GM21390 (cell line): ENCODE data around the gene FAM135A.
"Not testable (repeated sequence)": the region's sequence is repeated elsewhere in the genome, so short reads cannot be mapped to it uniquely, and the experiment has no call there.

Experiments used
- ATAC-seq: cut with Tn5 transposase; IDR thresholded peaks from one replicate; pipeline ENCODE4 v1.9.1; 2021; ENCODE audit not compliant: unreplicated experiment

Gene FAM135A

DNA sequence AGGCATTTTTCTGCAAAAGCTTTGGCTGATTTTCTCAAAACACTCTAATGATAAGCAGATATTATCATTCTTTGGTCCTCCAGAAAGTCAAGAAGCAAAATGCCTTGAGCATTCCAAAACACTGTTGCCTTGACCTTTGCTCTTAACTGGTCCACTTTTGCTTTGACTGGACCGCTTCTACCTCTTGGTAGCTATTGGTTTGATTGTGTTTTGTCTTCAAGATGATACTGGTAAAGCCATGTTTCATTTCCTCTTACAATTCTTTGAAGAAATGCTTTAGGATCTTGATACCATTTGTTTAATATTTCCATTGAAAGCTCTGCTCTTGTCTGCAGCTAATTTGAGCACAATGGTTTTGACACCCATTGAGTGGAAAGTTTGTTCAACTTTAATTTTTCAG is 117.8 kb downstream of the FAM135A start:
- no peak for ATAC-seq

DNA sequence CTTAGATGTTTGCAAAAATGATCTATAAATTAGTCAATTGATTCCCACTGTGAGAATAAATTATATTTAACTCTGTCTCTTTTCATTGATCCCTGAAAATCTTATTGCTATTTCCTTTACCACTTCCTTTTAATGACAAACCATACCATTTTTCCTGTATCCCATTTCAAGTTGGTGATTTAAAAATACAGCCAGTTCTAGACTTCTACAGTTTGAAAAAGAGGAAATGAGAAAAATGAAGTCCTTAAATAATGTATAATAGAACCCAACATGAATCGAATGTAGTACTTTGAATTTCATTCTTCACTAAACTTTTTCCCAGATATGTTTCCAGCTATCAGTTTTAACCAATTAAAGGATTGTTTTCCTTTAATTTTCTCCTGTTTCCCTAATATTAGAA is 124.0 kb downstream of the FAM135A start:
- ATAC-seq = no peak

DNA sequence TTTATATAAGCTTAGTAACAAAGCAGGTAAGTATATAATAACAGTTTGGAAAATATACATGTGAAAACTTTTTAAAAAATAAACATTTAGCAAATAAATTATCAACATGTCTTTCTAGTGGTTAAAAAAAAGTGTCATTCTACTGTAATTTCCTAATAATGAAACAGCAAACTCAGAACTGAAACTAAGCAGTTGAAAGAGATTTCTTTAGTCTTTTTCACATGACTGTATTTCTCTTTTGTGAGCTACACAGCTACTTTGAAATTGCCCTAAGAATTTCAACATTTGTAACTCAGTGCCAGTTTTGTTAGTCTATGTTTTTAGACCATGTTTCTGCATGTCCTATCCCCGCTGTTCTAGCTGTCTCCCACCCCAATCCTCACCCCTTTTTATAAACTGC is 125.1 kb downstream of the FAM135A start:
- ATAC-seq = peak; percentile 80

DNA sequence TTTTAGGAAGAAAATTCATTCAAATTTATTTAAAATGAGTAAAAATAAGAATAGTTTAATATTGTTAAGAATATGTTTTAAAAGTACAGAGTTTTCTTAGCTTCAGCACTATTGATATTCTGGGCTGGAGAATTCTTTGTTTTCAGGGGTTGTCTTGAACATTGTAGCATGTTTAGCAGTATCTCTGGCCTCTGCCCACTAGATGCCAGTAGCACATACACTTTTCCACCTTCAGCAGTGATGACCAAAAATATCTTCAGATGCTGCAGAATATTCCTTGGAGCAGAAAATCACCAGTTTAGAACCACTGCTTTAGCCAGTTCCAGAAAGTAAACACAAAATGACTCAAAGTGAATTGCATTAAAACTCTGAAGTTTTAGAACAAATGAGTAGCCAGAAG is 134.0 kb downstream of the FAM135A start:
- no peak for ATAC-seq

DNA sequence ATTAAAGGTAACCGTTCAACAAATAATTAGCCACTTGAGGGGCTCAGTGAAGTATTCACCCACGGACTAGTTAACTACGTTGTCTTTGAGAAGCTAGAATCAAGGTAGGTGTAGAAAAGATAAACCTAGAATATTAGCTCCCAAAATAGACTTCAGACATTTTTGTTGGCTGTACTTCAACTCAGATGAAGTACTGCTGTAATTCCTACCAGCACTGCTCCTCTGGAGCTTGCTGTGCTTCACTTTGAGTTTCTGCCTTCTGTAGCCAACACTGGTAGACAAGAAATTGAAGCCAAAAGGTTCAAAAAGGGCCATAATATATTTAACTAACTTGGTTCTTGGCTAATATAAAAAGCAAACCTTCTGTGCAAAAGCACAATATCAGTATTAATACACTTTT is 134.6 kb downstream of the FAM135A start:
- ATAC-seq = no peak

DNA sequence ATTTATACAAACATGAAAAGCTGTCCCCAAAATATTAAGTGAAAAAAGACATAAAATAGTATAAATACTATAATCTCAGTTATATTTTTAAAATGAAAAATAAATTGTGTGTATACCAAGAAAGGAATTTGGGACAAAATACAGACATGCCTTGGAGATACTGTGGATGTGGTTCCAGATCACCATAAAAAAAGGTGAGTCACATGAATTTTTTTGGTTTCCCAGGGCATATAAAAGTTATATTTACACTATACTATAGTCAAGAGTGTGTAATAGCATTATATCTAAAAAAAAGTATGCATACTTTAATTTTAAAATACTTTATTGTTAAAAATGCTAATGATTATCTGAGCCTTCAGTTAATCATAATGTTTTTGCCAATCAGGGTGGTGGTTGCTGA is 136.0 kb downstream of the FAM135A start:
- no peak for ATAC-seq

DNA sequence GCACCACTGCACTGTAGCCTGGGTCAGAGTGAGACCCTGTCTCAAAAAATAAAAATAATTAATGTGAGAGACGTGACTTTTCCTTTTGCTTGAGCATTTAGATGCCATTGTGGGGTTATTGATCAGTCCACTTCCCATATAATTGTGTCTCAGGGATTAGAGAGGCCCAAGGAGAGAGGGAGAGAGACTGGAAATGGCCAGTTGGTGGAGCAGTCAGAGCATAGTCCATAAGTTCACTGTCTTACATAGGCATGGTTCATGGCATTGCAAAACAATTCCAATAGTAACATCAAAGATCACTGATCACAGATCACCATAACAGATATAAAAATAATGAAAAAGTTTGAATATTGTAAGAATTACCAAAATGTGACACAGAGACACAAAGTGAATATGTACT is 138.3 kb downstream of the FAM135A start:
- no peak for ATAC-seq

DNA sequence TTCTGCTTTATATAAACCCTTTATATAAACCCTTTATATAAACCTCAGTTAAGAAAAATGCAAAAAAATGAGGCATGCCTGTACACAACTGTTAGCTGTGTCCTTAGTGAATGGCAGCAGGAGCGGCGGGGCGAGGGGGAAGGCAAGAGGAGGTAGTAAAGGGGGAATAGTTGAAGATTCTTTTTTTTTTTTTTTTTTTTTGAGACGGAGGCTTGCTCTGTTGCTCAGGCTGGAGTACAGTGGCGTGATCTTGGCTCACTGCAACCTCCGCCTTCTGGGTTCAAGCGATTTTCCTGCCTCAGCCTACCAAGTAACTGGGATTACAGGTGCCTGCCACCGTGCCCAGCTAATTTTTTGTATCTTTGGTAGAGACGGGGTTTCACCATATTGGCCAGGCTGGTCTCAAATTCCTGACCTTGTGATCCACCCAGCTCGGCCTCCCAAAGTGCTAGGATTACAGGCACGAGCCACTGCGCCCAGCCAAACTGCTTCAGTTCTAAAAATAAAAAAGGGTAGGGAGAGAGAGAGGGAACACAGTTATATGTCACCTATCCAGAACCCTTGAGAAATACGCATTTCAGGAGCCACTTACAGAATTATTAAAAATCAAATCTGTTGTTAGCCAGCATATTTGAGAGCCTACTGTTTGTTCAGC is 139.1 kb downstream of the FAM135A start:
- ATAC-seq = not testable (repeated sequence)

DNA sequence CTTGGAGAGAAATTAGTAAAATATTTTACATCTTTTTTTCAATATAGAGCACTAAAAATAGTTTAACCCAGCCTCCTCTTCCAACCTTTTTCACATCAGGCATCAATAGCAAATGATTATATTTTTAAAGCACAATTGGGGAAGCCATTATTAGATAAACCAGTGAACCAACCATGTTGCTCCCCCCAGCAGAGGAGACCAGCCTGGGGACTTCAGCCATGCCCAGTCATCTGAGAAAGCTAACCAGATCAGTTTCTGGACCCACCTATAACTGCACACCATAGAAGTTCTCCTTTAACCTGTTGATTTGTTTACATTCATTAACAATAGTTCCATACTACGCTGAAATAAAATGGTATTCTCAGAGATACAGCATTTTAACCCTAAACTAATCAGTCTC is 139.7 kb downstream of the FAM135A start:
- no peak for ATAC-seq

DNA sequence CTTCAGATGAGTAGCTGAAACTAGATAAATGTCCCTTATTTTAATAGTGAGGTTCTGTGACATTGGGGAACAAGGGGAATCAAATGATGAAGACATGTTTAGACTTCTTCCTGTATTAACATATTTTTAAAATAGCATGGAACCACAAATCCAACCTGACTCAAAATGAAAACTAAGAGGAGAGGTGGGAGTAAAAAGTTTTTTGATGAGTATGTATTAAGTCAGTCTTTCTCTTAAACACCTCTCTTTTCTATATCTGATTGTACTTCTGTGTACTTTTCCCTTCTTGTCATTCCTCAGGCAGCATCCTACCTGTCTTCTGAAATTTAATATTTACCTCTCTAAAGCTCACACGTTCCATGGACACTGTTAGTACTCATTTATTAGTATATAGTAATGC is 144.7 kb downstream of the FAM135A start:
- no peak for ATAC-seq

DNA sequence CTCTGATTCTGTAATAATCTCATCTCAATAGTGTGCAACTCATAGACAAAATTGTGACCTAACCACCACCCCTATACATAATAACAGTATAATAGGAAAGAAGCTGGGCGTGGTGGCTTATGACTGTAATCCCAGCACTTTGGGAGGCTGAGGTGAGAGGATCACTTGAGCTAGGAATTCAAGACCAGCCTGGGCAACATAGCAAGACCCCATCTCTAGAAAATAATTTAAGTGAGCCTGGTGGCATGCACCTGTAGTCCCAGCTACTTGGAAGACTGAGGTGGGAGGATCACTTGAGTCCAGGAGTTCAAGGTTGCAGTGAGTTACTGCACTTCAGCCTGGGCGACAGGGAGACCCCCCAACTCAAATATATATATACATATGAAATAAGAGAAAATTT is 149.1 kb downstream of the FAM135A start:
- ATAC-seq = not testable (repeated sequence)

DNA sequence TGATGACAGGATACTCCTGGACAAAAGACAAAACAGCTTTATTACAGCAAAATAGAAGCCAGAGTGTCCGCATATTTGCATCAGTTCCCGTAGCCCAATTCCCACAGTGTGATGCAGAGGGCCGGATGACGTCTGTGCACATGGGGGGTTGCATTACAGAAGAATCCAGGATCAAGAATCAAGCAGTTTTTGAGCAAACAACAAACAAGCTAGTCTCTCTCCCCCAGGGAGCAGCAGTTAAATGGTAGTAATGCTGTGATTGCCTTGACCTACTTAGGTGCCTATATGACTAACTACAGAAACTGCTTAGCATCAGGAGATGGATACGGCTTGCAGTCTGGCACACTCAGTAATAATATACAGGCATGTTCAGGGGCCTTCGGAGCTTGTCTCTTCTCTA is 150.2 kb downstream of the FAM135A start:
- ATAC-seq = no peak

DNA sequence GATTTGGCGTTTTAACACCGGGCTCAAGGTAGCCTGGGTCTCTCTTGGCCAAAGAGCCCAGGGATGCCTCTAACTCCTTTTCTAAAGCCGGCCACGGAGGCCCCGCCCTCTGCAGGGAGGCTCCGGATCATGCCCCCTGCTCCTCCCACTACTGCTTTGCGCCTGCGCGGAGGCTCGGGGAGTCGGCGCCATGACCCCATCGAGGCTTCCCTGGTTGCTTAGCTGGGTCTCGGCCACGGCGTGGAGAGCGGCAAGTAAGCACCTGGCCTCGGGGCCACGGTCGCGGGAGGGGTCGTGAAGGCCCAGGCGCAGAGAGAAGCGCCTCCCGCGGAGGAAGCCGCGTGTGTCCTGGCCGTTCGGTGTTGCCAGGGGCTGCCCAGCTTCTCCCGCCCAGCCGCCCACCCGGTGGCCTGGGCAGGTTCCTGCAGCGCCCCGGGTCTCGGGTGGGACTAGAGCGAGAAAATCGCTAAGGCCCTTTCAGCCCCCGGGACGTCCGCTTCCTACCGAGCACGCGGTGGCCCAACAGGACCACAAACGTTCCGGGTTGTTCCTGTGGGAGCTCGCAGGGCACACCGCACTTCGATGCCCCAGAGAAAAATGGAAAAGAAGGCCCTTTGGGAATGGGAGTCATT is 153.6 kb downstream of the FAM135A start, which contains the start of gene SDHAF4:
SDHAF4 (plus strand) TSS at position 180 of the 632 bp plus-strand sequence; CDS start at position 191, 11 bp downstream.
- ATAC-seq = peak; percentile 99

DNA sequence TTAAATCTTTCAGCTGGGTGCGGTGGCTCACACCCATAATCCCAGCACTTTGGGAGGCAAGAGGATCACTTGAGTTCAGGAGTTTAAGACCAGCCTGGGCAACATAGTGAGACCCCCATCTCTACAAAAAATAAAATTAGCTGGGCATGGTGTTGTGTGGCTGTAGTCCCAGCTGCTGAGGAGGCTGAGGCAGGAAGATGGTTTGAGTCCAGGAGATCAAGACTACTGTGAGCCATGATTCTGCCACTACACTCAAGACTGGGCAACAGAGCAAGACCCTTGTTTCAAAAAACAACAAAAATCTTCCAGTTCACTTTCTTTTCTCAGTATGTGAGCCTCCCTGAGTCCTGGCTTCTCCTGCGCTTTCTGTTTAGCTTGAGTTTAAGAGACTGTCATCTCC is 161.3 kb downstream of the FAM135A start:
- no peak for ATAC-seq

DNA sequence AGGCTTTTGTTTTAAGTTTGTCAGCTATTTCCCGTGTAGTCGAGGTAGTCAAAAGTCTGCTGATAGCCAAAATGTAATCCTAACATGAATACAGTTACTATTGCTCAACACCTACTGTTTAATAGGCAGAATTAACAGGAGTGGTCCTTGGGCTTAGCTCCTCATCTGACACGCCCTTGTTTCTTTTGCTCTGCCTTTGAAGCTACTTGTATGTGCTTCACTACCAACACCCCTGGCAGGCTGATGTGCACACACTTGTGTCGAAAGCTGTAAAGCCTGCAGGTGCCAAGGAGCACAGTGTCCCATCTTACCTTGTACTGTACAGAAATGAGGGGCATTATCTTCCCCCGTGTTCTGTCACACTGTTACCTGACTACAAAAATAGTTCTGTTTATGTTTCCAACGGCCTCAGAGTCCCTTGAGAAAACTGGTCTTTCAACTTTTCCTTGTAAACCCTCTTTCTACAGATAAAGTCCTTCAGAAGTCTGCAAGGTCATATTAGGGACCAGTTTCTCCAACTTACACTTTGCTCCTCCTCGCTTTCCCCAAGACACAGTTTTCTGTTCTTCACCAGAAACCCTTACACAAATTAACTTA is 162.7 kb downstream of the FAM135A start:
- no peak for ATAC-seq

DNA sequence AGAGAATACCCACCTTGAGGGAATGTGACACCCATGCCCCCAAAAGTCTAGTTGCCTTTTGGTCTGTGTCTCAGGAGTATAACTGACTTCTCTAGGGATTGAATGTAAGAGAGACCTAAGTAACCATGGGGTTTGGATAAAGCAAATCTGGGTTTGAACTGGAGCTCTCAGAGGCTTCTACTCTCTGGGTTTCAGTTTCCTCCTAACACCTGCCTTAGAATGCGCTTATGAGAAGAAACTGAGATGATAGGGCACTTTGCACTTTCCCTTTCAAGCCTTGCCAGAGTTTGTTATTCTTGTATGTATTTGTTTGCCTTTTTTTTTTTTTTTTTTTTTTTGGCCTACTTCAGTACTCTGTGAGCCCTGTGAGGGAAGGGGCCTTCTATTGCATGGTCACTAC is 172.8 kb downstream of the FAM135A start:
- peak; percentile 98 for ATAC-seq

DNA sequence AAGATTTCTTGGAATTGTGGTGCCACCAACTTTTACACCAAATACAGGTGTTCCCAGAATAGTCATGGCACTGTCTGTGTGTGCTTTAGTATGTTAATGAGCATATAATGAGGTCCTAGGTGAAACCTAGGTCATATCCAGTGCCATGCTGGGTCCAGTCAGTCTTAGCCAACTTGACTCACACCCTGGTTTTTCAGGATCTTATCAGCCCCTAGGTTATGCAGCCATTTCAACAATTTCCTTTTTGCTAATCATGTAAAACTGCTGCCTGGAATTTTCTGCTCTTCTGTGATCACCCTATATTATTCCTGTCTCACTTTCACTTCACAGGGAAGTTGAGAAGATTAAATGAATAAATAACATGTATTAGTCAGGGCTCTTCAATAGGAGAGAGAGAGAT is 177.1 kb downstream of the FAM135A start:
- ATAC-seq = no peak

DNA sequence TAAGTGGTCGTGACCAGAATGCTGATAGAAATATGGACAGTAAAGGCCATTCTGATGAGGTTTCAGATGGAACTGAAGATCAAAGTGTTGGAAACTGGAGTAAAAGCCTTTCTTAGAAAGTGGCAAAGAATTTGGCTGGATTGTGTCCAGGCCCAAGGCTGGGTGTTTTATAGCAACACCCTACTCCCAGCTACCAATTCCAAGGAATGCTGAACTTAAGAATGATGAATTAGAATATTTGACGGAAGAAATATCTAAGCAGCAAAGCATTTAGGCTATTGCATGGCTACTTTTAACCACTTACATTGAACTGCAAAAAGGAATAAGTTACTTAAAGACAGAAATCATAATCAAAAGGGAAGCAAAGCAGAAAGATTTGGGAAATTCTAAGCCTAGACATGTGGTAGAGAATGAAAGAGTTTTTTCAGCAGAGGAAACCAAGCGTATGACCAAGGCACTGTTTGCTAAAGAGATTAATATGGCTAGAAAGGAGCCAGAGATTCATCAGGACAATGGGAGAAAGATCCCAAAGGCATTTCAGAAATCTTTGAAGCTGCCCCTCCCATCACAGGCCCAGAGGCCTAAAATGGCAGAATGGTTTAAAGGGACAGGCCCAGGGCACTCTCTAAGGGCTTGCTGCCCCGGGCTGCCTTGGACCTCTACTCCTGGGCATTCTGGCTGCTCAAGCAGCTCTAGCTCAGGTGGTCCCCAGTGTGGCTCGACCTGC is 179.2 kb downstream of the FAM135A start:
- no peak for ATAC-seq

DNA sequence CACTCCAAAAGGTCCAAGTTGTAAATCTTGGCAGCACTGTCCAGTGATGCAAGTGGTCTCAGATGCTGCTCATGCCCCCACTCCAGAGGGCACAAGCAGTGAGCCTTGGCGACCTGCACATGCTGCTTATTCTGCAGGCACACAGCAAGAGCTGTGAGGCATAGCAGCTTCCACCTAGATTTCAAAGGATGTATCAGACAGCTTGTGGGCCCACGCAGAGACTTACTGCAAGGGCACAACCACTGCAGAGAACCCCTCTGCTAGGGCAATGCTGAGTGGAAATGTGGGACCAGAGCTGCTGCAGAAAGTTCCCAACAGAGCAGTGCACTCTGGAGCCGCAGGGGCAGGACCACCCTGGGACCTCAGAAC is 179.8 kb downstream of the FAM135A start:
- no peak for ATAC-seq

DNA sequence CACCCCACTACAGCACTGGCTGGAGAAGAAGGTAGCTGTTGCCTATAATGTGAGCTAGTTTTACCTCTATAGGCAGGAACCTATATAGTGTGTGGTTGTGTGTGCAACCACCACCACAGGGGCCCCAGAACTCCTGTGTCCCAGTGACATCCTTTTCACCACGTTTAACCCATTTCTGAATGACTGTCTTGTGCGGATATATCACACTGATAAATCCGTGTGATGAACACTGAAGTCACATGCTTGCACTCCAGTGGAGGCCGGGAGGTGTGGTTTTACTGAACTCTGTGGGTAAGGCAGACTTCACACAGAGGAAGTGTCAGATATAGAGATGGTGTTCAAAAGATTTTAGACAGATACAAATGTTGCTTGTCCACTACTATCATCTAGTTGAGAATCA is 185.9 kb downstream of the FAM135A start:
- no peak for ATAC-seq

DNA sequence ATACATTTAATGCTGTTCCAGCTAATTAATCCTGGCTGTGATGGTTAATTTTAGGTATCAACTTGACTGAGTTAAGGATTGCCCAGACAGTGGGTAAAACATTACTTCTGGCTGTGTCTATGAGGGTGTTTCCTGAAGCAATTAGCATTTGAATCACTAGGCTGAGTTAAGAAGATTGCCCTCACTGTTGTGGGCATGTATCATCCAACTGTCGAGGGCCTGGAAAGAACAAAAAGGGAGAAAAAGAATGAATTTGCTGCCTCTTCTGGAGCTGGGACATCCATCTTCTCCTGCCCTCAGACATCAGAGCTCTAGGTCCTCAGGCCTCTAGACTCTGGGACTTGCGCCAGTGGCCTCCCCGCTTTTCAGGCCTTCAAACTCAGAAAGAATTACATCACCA is 187.7 kb downstream of the FAM135A start:
- ATAC-seq = no peak

DNA sequence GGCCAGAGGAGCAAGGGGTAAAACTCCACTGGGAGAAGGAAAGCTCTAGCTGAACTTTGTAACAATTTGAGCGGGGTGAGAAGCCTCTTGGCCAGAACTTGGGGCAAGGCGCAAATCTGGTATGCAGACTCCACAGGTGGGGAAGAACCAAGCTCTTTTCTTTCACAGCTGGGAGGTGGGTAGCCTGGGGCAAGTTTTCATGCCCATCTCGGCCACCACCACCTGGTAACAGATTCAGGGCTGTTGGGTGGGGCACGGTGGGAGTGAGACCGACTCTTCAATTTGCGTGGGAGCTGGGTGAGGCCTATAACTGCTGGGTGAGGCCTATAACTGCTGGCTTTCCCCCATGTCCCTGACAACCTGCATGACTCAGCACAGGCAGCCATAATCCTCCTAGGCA is 190.9 kb downstream of the FAM135A start:
- ATAC-seq = no peak
